Measurements from ENCODE around the gene MSMO1.
"Not testable (repeated sequence)": the region's sequence is repeated elsewhere in the genome, so short reads cannot be mapped to it uniquely, and the experiment has no call there.

Gene MSMO1

GRCh38 chr4:165324918-165325304 is 2.6 kb upstream of the MSMO1 start:
- no peak for DNase-seq

- DNase-seq = no peak
Observed at GRCh38 chr4:165325732-165326512, 1.5 kb upstream of the MSMO1 start.

- DNase-seq = no peak
Observed at GRCh38 chr4:165326831-165327210, 648 bp upstream of the MSMO1 start.

GRCh38 chr4:165328101-165328425 is 594 bp downstream of the MSMO1 start:
- no peak for DNase-seq

GRCh38 chr4:165328708-165329107 is 1.2 kb downstream of the MSMO1 start:
- no peak for DNase-seq

GRCh38 chr4:165330071-165330470 is 2.6 kb downstream of the MSMO1 start:
- no peak for DNase-seq

- no peak for DNase-seq
Observed at GRCh38 chr4:165330666-165331065, 3.2 kb downstream of the MSMO1 start.

GRCh38 chr4:165331359-165331758 is 3.9 kb downstream of the MSMO1 start:
- DNase-seq = no peak

- DNase-seq = no peak
Observed at GRCh38 chr4:165331823-165332222, 4.4 kb downstream of the MSMO1 start.

GRCh38 chr4:165332502-165332901 is 5.0 kb downstream of the MSMO1 start:
- no peak for DNase-seq

- DNase-seq = no peak
Observed at GRCh38 chr4:165335163-165335703, 7.8 kb downstream of the MSMO1 start.

- DNase-seq = no peak
Observed at GRCh38 chr4:165336743-165337142, 9.3 kb downstream of the MSMO1 start.

- DNase-seq = not testable (repeated sequence)
Observed at GRCh38 chr4:165342340-165342739, 14.9 kb downstream of the MSMO1 start.

- DNase-seq = no peak
Observed at GRCh38 chr4:165343353-165344191, 16.1 kb downstream of the MSMO1 start.

- no peak for DNase-seq
Observed at GRCh38 chr4:165345666-165346417, 18.4 kb downstream of the MSMO1 start.

GRCh38 chr4:165347647-165348569 is 20.4 kb downstream of the MSMO1 start:
- no peak for DNase-seq

- no peak for DNase-seq
Observed at GRCh38 chr4:165351359-165352130, 24.1 kb downstream of the MSMO1 start.

- DNase-seq = no peak
Observed at GRCh38 chr4:165355900-165356300, 28.4 kb downstream of the MSMO1 start.

GRCh38 chr4:165359506-165359905 is 32.0 kb downstream of the MSMO1 start:
- no peak for DNase-seq

- DNase-seq = no peak
Observed at GRCh38 chr4:165360041-165360695, 32.7 kb downstream of the MSMO1 start.

All from central memory CD4-positive, alpha-beta T cell (primary cell).